Activated T-helper 1 cell treated with anti-CD3 and anti-CD28 coated beads, Interleukin-12 subunit alpha, Interleukin-12 subunit beta, Interleukin-2, Interleukin-4 antibody, amounts not matched to agents 30 ng/mL and 10 ng/mL and 1 ng/mL, durations not matched to agents 14 hours and 24 hours and 36 hours (primary cell): ENCODE results near the gene KIAA1549. TPM values are rescaled to one million over a fixed set of nuclear protein-coding genes. Genes with fewer than 3 reads are reported as not detected.

Experiments
- DNase-seq: peaks from one replicate; pipeline ENCODE4 v3.0.0; 2021; ENCODE audit warnings: low spot score
- H3K27ac Mint-ChIP-seq: one replicate; pipeline ENCODE4 v1.8.0; 2021; ENCODE audit warnings: mild to moderate bottlenecking, mixed read lengths
- H3K27me3 Mint-ChIP-seq: one replicate; pipeline ENCODE4 v1.8.0; 2022; ENCODE audit warnings: mild to moderate bottlenecking, moderate library complexity, mixed read lengths; ENCODE audit not compliant: insufficient read depth
- H3K36me3 Mint-ChIP-seq: one replicate; pipeline ENCODE4 v1.8.0; 2021; ENCODE audit warnings: low read depth, mixed read lengths
- H3K4me1 Mint-ChIP-seq: one replicate; pipeline ENCODE4 v1.8.0; 2021; ENCODE audit warnings: low read depth, mixed read lengths
- H3K4me3 Mint-ChIP-seq: one replicate; pipeline ENCODE4 v1.8.0; 2021; ENCODE audit warnings: mild to moderate bottlenecking, moderate library complexity, mixed read lengths
- H3K9me3 Mint-ChIP-seq: one replicate; pipeline ENCODE4 v1.8.0; 2021; ENCODE audit warnings: mixed read lengths
- intact Hi-C: fragments of 100-400 bp; cut with micrococcal nuclease; formaldehyde crosslinking; loops from one replicate; pipeline ENCODE4 v1.15.1; 2024
- total RNA-seq: library from RNA; stranded (reverse); gene quantifications from 2 replicates; pipeline ENCODE4 v1.2.3, GENCODE V29; 2022

Gene KIAA1549
- total RNA-seq, 1 donor from 2014 or later = 0.75 TPM

GRCh38 chr7:138890499-138891445 is 90.4 kb downstream of the KIAA1549 start:
- intact Hi-C loops = loop anchor here (1.0 kb wide), 1 partner anchor 9 kb away; no protein-coding TSS in a partner anchor
- Mint-ChIP-seq H3K27me3 (peaks cover 15% of the 10 kb centered on the region), H3K27ac (no peak overlapping the region), H3K4me3 (no peak overlapping the region), H3K9me3 (no peaks in the 10 kb centered on the region), H3K36me3 (no peaks in the 10 kb centered on the region), H3K4me1 (peaks cover 16% of the 10 kb centered on the region)
- DNase-seq = no peak

GRCh38 chr7:138889582-138890498 is 91.3 kb downstream of the KIAA1549 start:
- no peak overlapping the region for H3K27ac Mint-ChIP-seq
- DNase-seq = no peak

GRCh38 chr7:138887872-138888656 is 93.1 kb downstream of the KIAA1549 start:
- Mint-ChIP-seq H3K27me3 (peaks cover 15% of the 10 kb centered on the region), H3K36me3 (no peaks in the 10 kb centered on the region), H3K4me1 (peaks cover 16% of the 10 kb centered on the region), H3K27ac (no peak overlapping the region), H3K4me3 (no peak overlapping the region), H3K9me3 (no peaks in the 10 kb centered on the region)
- intact Hi-C loops = loop anchor here (2.0 kb wide), 1 partner anchor 343 kb away; the partner anchor contains the start of gene UBN2
- no peak for DNase-seq

More at GRCh38 chr7:138889582-138890498, 91.3 kb downstream of the KIAA1549 start:
- Mint-ChIP-seq H3K9me3 (no peaks in the 10 kb centered on the region), H3K27me3 (peaks cover 15% of the 10 kb centered on the region), H3K4me3 (no peak overlapping the region), H3K4me1 (peaks cover 16% of the 10 kb centered on the region), H3K36me3 (no peaks in the 10 kb centered on the region)
- intact Hi-C loops = no loop called here

GRCh38 chr7:138887085-138887710 is 94.0 kb downstream of the KIAA1549 start:
- peaks cover 9% of the 10 kb centered on the region for H3K27me3 Mint-ChIP-seq
- no peak for DNase-seq
- intact Hi-C loops = loop anchor here (2.0 kb wide), 1 partner anchor 344 kb away; the partner anchor contains the start of gene UBN2
- peaks cover 21% of the 10 kb centered on the region for H3K4me1 Mint-ChIP-seq
- H3K4me3 Mint-ChIP-seq = no peak overlapping the region
- H3K36me3 Mint-ChIP-seq = peaks cover 2% of the 10 kb centered on the region
- H3K27ac Mint-ChIP-seq = no peak overlapping the region
- no peaks in the 10 kb centered on the region for H3K9me3 Mint-ChIP-seq

- Mint-ChIP-seq H3K27ac (no peak overlapping the region), H3K4me3 (no peak overlapping the region), H3K4me1 (peaks cover 28% of the 10 kb centered on the region), H3K36me3 (peaks cover 4% of the 10 kb centered on the region), H3K9me3 (no peaks in the 10 kb centered on the region), H3K27me3 (peaks cover 7% of the 10 kb centered on the region)
- intact Hi-C loops = loop anchor here (1.0 to 2.0 kb wide), 6 partner anchors 10 to 344 kb away; partner anchors contain the start of gene UBN2
- peak; percentile 47 for DNase-seq
These were observed 94.7 kb downstream of the KIAA1549 start for GRCh38 chr7:138886501-138886917.

GRCh38 chr7:138885383-138886147 is 95.6 kb downstream of the KIAA1549 start:
- Mint-ChIP-seq H3K4me1 (peaks cover 30% of the 10 kb centered on the region), H3K27ac (no peak overlapping the region), H3K36me3 (peaks cover 4% of the 10 kb centered on the region), H3K9me3 (no peaks in the 10 kb centered on the region), H3K27me3 (peaks cover 7% of the 10 kb centered on the region), H3K4me3 (no peak overlapping the region)
- intact Hi-C loops = loop anchor here (1.0 to 2.0 kb wide), 6 partner anchors 9 to 345 kb away; partner anchors contain the start of gene UBN2
- no peak for DNase-seq

GRCh38 chr7:138882249-138882648 is 98.9 kb downstream of the KIAA1549 start:
- Mint-ChIP-seq H3K9me3 (no peaks in the 10 kb centered on the region), H3K36me3 (peaks cover 4% of the 10 kb centered on the region), H3K4me1 (peaks cover 21% of the 10 kb centered on the region), H3K27me3 (no peaks in the 10 kb centered on the region), H3K27ac (peak overlapping the region; percentile 49), H3K4me3 (no peak overlapping the region)
- DNase-seq = no peak
- intact Hi-C loops = no loop called here

GRCh38 chr7:138881579-138882188 is 99.5 kb downstream of the KIAA1549 start:
- H3K27me3 Mint-ChIP-seq = no peaks in the 10 kb centered on the region
- DNase-seq = no peak
- H3K9me3 Mint-ChIP-seq = no peaks in the 10 kb centered on the region
- H3K36me3 Mint-ChIP-seq = peaks cover 4% of the 10 kb centered on the region
- peaks cover 25% of the 10 kb centered on the region for H3K4me1 Mint-ChIP-seq
- intact Hi-C loops = no loop called here
- H3K4me3 Mint-ChIP-seq = no peak overlapping the region
- peak overlapping the region; percentile 0 for H3K27ac Mint-ChIP-seq

GRCh38 chr7:138880881-138881578 is 100.2 kb downstream of the KIAA1549 start:
- H3K9me3 Mint-ChIP-seq = no peaks in the 10 kb centered on the region
- H3K36me3 Mint-ChIP-seq = peaks cover 4% of the 10 kb centered on the region
- no peak overlapping the region for H3K4me3 Mint-ChIP-seq
- H3K4me1 Mint-ChIP-seq = peaks cover 26% of the 10 kb centered on the region
- H3K27ac Mint-ChIP-seq = no peak overlapping the region
- intact Hi-C loops = no loop called here
- H3K27me3 Mint-ChIP-seq = no peaks in the 10 kb centered on the region
- DNase-seq = no peak

GRCh38 chr7:138879356-138879755 is 101.8 kb downstream of the KIAA1549 start:
- Mint-ChIP-seq H3K36me3 (peaks cover 4% of the 10 kb centered on the region), H3K9me3 (no peaks in the 10 kb centered on the region), H3K27me3 (no peaks in the 10 kb centered on the region), H3K4me3 (no peak overlapping the region), H3K27ac (no peak overlapping the region), H3K4me1 (peaks cover 36% of the 10 kb centered on the region)
- DNase-seq = no peak
- intact Hi-C loops = loop anchor here (5.0 kb wide), 1 partner anchor 877 kb away; the partner anchor contains the start of gene CREB3L2
